A549 (cell line): Measurements from ENCODE around the gene MEGF10. TPM values are rescaled to one million over a fixed set of nuclear protein-coding genes. Genes with fewer than 3 reads are reported as not detected.

Experiments used
- ATAC-seq, 2 experiments: fragments of 200-7000 bp in 1 of 2; fragments of >200 bp in 1 of 2; cut with Nextera tagmentation in 1 of 2; cut with Tn5 transposase in 1 of 2; 3 replicates each; pipeline versions ENCODE4 v1.8.0 to v1.9.1; 2018 to 2020; ENCODE audit warnings: mild to moderate bottlenecking in 1 of 2, moderate library complexity in 1 of 2
- CTCF ChIA-PET: fragments of 300-600 bp; sonication (Branson Sonifier 250); formaldehyde crosslinking; extraction: SDS; loops from one replicate; lab custom pipeline; 2021; ENCODE audit warnings: antibody characterized with exemption, inconsistent platforms; lab: Yijun Ruan, JAX
- POLR2A ChIA-PET: fragments of 350-600 bp; formaldehyde crosslinking; extraction: SDS; loops from one replicate; lab custom pipeline; 2021; ENCODE audit warnings: antibody characterized with exemption, inconsistent platforms; lab: Yijun Ruan, JAX
- DNase-seq, 2 experiments: peaks; one replicate each; pipeline versions ENCODE4 v3.0.0 to v3.0.0-alpha.2; 2011 to 2016; ENCODE audit warnings: low read depth in 1 of 2, low spot score in 1 of 2
- FAIRE-seq: peaks from 2 replicates; lab custom pipeline; 2011; peaks lifted over from hg19 to GRCh38; lab: Jason Lieb, UNC
- H3K27ac ChIP-seq, 2 experiments: fragments of >200 bp; sonication (Bioruptor Twin); formaldehyde crosslinking; 3 replicates each; pipeline ENCODE4 v1.5.1; 2016 to 2017
- H3K4me1 ChIP-seq: fragments of >200 bp; sonication (Bioruptor Twin); formaldehyde crosslinking; 3 replicates; pipeline ENCODE4 v1.6.1; 2016
- H3K4me2 ChIP-seq: fragments of >200 bp; sonication (Bioruptor Twin); formaldehyde crosslinking; 3 replicates; pipeline ENCODE4 v1.6.1; 2016
- H3K4me3 ChIP-seq: fragments of >200 bp; sonication (Bioruptor Twin); formaldehyde crosslinking; 3 replicates; pipeline ENCODE4 v1.5.1; 2016
- H3K9me3 ChIP-seq: fragments of >200 bp; sonication (Bioruptor Twin); formaldehyde crosslinking; 3 replicates; pipeline ENCODE4 v1.6.1; 2016
- EHMT2 ChIP-seq: fragments of 200-600 bp; sonication (generic); IDR thresholded peaks from 2 replicates; pipeline ENCODE4 v1.6.1; 2016; ENCODE audit warnings: antibody characterized with exemption, low read depth, mild to moderate bottlenecking, moderate library complexity
- EP300 ChIP-seq, 2 experiments: fragments of >200 bp; sonication (Bioruptor Twin); formaldehyde crosslinking; IDR thresholded peaks; 2 replicates in 1 of 2; 3 replicates in 1 of 2; pipeline ENCODE4 v1.6.1; 2016 to 2017
- FOSL2 ChIP-seq, 2 experiments: fragments of 450-650 bp in 1 of 2; fragments of >200 bp in 1 of 2; sonication (Bioruptor Twin) in 1 of 2; formaldehyde crosslinking; IDR thresholded peaks; 2 replicates each; pipeline versions ENCODE4 v1.5.0 to v1.6.1; 2016 to 2020; ENCODE audit warnings: mild to moderate bottlenecking in 1 of 2, moderate library complexity in 1 of 2
- FOXS1 ChIP-seq: fragments of 250-450 bp; sonication (Bioruptor Pico); IDR thresholded peaks from 2 replicates; pipeline ENCODE4 v1.5.0; 2020; ENCODE audit warnings: mild to moderate bottlenecking, moderate library complexity
- HOXB13 ChIP-seq: fragments of 250-450 bp; sonication (Bioruptor Pico); IDR thresholded peaks from 2 replicates; pipeline ENCODE4 v1.5.0; 2020; ENCODE audit warnings: low read depth, mild to moderate bottlenecking, moderate library complexity
- HOXB5 ChIP-seq: fragments of 250-450 bp; sonication (Bioruptor Pico); IDR thresholded peaks from 2 replicates; pipeline ENCODE4 v1.5.0; 2020; ENCODE audit warnings: mild to moderate bottlenecking, moderate library complexity
- KDM1A ChIP-seq: fragments of 200-600 bp; sonication (generic); IDR thresholded peaks from 2 replicates; pipeline ENCODE4 v1.6.1; 2016; ENCODE audit warnings: low read depth, mild to moderate bottlenecking
- KDM5A ChIP-seq: fragments of 200-600 bp; sonication (generic); IDR thresholded peaks from 2 replicates; pipeline ENCODE4 v1.6.1; 2016; ENCODE audit warnings: antibody characterized with exemption, mild to moderate bottlenecking
- MYC ChIP-seq: IDR thresholded peaks from 2 replicates; pipeline ENCODE4 v1.6.1; 2012; ENCODE audit warnings: mild to moderate bottlenecking, inconsistent platforms, low read length, improper control_type of control experiment, borderline replicate concordance
- NPAS2 ChIP-seq: fragments of 250-450 bp; sonication (Bioruptor Pico); IDR thresholded peaks from 2 replicates; pipeline ENCODE4 v1.8.0; 2022; ENCODE audit warnings: mild to moderate bottlenecking, moderate library complexity, borderline replicate concordance
- PHF8 ChIP-seq: fragments of 200-600 bp; sonication (generic); IDR thresholded peaks from 2 replicates; pipeline ENCODE4 v1.6.1; 2016; ENCODE audit warnings: low read depth, mild to moderate bottlenecking, antibody characterized with exemption, moderate library complexity, borderline replicate concordance
- POLR2AphosphoS2 ChIP-seq: conservative IDR thresholded peaks from 2 replicates; pipeline ENCODE4 v1.6.1; 2012; ENCODE audit warnings: low read length, improper control_type of control experiment, inconsistent platforms
- RARB ChIP-seq: fragments of 250-450 bp; sonication (Bioruptor Pico); IDR thresholded peaks from 2 replicates; pipeline ENCODE4 v1.8.0; 2021; ENCODE audit warnings: mild to moderate bottlenecking, moderate library complexity
- ZFP36 ChIP-seq: fragments of 450-650 bp; IDR thresholded peaks from 2 replicates; pipeline ENCODE4 v1.6.1; 2014; ENCODE audit warnings: borderline replicate concordance; ENCODE audit not compliant: partially characterized antibody
- ZSCAN20 ChIP-seq: fragments of 250-450 bp; sonication (Bioruptor Pico); IDR thresholded peaks from 2 replicates; pipeline ENCODE4 v1.8.0; 2022; ENCODE audit warnings: mild to moderate bottlenecking, moderate library complexity
- WGBS: methylation state at CpG from one replicate; pipeline ENCODE4 v1.1.6; 2017; ENCODE audit errors: missing lambda C conversion rate; 5-methylcytosine and 5-hydroxymethylcytosine counted together
- polyA plus RNA-seq, 4 experiments: library from polyadenylated mRNA; depleted of rRNA in 3 of 4; stranded (reverse); fragments of >200 nt; fragmentation: RNase III in 1 of 4; extraction: RNeasy Plus Mini Kit Qiagen cat#74134 plus additional on column Dnase treatment in 1 of 4; gene quantifications; 2 replicates in 3 of 4; 3 replicates in 1 of 4; pipeline ENCODE4 v1.2.3, GENCODE V29; 2011 to 2017
- TF ChIP-seq, protein P1 (sequence below): IDR thresholded peaks from 2 replicates; pipeline ENCODE4 v1.6.1; 2012; ENCODE audit warnings: low read depth, borderline replicate concordance
- TF ChIP-seq, protein P2 (sequence below): IDR thresholded peaks from 2 replicates; pipeline ENCODE4 v1.6.1; 2012
- TF ChIP-seq, protein P3 (sequence below): fragments of 450-650 bp; IDR thresholded peaks from 2 replicates; pipeline ENCODE4 v1.6.1; 2014; ENCODE audit warnings: antibody characterized with exemption
- TF ChIP-seq, protein P4 (sequence below): fragments of 200-600 bp; sonication (generic); IDR thresholded peaks from 2 replicates; pipeline ENCODE4 v1.6.1; 2016; ENCODE audit warnings: antibody characterized with exemption, mild to moderate bottlenecking, moderate library complexity

MEGF10 gene
- polyA plus RNA-seq, 2 of the 4 experiments (the other 2 are of a cell fraction): 0.01 TPM; not detected in 1

DNA sequence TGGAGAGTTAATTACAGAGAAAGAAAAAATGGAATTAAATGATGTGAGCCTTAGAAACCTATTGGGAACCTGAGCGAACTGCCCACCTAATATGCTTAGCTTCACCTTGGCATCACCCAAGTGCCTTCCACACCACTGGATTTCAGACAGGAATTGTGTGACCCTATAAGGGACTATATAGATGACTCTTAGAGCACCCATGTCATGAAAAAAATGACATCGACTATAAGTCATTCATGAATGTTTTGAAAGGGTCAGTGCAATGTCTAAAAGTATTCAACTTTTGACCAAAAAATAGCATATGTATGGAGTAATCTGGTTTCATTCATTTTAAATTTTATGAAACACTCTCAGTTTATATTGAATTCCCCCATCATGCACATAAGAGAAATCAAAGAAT lies 145.2 kb downstream of the MEGF10 start:
- H3K4me1 ChIP-seq: peaks cover 2% of the 10 kb centered on the region; the same call in 2 of the 3 replicates
- no peak overlapping the region for H3K27ac ChIP-seq
- no peak for FAIRE-seq
- no peak overlapping the region for H3K4me3 ChIP-seq
- no peak for TF ChIP-seq POLR2AphosphoS2
- no peak for TF ChIP-seq ZFP36
- no peak for TF ChIP-seq HOXB13 (CRISPR knock-in tag)
- TF ChIP-seq ZSCAN20: no peak
- TF ChIP-seq KDM1A: no peak
- no peak for TF ChIP-seq EHMT2
- no peak for TF ChIP-seq NPAS2 (CRISPR knock-in tag)
- TF ChIP-seq, protein P1, sequence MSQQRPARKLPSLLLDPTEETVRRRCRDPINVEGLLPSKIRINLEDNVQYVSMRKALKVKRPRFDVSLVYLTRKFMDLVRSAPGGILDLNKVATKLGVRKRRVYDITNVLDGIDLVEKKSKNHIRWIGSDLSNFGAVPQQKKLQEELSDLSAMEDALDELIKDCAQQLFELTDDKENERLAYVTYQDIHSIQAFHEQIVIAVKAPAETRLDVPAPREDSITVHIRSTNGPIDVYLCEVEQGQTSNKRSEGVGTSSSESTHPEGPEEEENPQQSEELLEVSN: no peak
- TF ChIP-seq FOSL2 (IDR thresholded peaks at IDR 0.05): no peak
- no peak for TF ChIP-seq FOSL2 (CRISPR knock-in tag; IDR thresholded peaks at IDR 0.05)
- no peak for TF ChIP-seq FOXS1
- TF ChIP-seq PHF8: no peak
- no peaks in the 10 kb centered on the region for H3K9me3 ChIP-seq
- H3K4me2 ChIP-seq: no peak overlapping the region
- WGBS: 32% methylated on average over 2 of the region's 2 CpGs
- ChIA-PET POLR2A (no interaction called here), CTCF (no interaction called here)
- DNase-seq: no peak
- no peak for ATAC-seq

DNA sequence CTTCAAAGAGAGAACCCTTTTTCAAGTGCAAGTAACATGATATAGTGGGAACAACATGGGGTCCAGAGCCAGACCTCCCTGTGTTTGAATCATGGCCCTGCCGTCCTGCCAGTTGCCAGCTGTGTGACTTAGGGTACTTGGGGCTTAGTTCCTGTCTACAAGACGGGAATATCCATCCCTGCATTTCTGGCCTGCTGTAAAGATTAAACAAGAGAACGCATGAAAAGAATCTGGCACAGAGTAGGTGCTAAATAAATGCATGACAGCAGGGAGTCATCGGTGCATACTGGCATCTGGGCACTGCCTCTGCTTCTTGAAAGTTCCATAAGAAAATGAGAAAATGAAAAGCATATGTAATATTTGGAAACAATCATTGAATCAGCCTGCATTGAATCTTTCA lies 149.0 kb downstream of the MEGF10 start:
- TF ChIP-seq FOSL2 (IDR thresholded peaks at IDR 0.05) (no peak), FOSL2 (CRISPR knock-in tag; IDR thresholded peaks at IDR 0.05) (no peak), ZSCAN20 (no peak), ZFP36 (no peak), RARB (CRISPR knock-in tag) (no peak), EP300 (IDR thresholded peaks at IDR 0.05) (no peak), NPAS2 (CRISPR knock-in tag) (no peak), MYC (no peak), EHMT2 (no peak), KDM5A (no peak), HOXB5 (no peak)
- TF ChIP-seq, protein P2, sequence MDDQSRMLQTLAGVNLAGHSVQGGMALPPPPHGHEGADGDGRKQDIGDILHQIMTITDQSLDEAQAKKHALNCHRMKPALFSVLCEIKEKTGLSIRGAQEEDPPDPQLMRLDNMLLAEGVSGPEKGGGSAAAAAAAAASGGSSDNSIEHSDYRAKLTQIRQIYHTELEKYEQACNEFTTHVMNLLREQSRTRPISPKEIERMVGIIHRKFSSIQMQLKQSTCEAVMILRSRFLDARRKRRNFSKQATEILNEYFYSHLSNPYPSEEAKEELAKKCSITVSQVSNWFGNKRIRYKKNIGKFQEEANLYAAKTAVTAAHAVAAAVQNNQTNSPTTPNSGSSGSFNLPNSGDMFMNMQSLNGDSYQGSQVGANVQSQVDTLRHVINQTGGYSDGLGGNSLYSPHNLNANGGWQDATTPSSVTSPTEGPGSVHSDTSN: no peak
- TF ChIP-seq, protein P3, sequence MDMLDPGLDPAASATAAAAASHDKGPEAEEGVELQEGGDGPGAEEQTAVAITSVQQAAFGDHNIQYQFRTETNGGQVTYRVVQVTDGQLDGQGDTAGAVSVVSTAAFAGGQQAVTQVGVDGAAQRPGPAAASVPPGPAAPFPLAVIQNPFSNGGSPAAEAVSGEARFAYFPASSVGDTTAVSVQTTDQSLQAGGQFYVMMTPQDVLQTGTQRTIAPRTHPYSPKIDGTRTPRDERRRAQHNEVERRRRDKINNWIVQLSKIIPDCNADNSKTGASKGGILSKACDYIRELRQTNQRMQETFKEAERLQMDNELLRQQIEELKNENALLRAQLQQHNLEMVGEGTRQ: no peak
- TF ChIP-seq, protein P4, sequence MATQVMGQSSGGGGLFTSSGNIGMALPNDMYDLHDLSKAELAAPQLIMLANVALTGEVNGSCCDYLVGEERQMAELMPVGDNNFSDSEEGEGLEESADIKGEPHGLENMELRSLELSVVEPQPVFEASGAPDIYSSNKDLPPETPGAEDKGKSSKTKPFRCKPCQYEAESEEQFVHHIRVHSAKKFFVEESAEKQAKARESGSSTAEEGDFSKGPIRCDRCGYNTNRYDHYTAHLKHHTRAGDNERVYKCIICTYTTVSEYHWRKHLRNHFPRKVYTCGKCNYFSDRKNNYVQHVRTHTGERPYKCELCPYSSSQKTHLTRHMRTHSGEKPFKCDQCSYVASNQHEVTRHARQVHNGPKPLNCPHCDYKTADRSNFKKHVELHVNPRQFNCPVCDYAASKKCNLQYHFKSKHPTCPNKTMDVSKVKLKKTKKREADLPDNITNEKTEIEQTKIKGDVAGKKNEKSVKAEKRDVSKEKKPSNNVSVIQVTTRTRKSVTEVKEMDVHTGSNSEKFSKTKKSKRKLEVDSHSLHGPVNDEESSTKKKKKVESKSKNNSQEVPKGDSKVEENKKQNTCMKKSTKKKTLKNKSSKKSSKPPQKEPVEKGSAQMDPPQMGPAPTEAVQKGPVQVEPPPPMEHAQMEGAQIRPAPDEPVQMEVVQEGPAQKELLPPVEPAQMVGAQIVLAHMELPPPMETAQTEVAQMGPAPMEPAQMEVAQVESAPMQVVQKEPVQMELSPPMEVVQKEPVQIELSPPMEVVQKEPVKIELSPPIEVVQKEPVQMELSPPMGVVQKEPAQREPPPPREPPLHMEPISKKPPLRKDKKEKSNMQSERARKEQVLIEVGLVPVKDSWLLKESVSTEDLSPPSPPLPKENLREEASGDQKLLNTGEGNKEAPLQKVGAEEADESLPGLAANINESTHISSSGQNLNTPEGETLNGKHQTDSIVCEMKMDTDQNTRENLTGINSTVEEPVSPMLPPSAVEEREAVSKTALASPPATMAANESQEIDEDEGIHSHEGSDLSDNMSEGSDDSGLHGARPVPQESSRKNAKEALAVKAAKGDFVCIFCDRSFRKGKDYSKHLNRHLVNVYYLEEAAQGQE: no peak
- TF ChIP-seq, all 56 proteins: peak for 0
- Histone ChIP-seq H3K27ac (no peak overlapping the region), H3K4me3 (no peak overlapping the region), H3K4me1 (no peaks in the 10 kb centered on the region), H3K4me2 (no peak overlapping the region), H3K9me3 (no peaks in the 10 kb centered on the region)
- 29% methylated on average over 4 of the region's 4 CpGs for WGBS
- DNase-seq (no peak), ATAC-seq (no peak), FAIRE-seq (no peak)
- ChIA-PET POLR2A (no interaction called here), CTCF (no interaction called here)
